GM19328 (cell line): ENCODE measurements around the gene PMM1.
"Not testable (repeated sequence)": the region's sequence is repeated elsewhere in the genome, so short reads cannot be mapped to it uniquely, and the experiment has no call there.

Experiments
- ATAC-seq: cut with Tn5 transposase; IDR thresholded peaks from one replicate; pipeline ENCODE4 v1.9.1; 2021; ENCODE audit warnings: mild to moderate bottlenecking, moderate library complexity; ENCODE audit not compliant: unreplicated experiment

Gene PMM1

GRCh38 chr22:41597635-41597953 is 8.0 kb upstream of the PMM1 start:
- ATAC-seq = no peak

GRCh38 chr22:41596776-41597634 is 7.4 kb upstream of the PMM1 start:
- no peak for ATAC-seq

GRCh38 chr22:41595703-41596102 is 6.1 kb upstream of the PMM1 start:
- no peak for ATAC-seq

- not testable (repeated sequence) for ATAC-seq
Observed at GRCh38 chr22:41593336-41593960, 3.8 kb upstream of the PMM1 start.

GRCh38 chr22:41587347-41587723 is 2.3 kb downstream of the PMM1 start:
- no peak for ATAC-seq

GRCh38 chr22:41585898-41586297 is 3.7 kb downstream of the PMM1 start:
- no peak for ATAC-seq

GRCh38 chr22:41584881-41585280 is 4.8 kb downstream of the PMM1 start:
- ATAC-seq = no peak

- ATAC-seq = no peak
Observed at GRCh38 chr22:41582694-41583093, 6.9 kb downstream of the PMM1 start.

- ATAC-seq = no peak
Observed at GRCh38 chr22:41579997-41580355, 9.7 kb downstream of the PMM1 start.

GRCh38 chr22:41579297-41579996 is 10.2 kb downstream of the PMM1 start:
- ATAC-seq = no peak

- no peak for ATAC-seq
Observed at GRCh38 chr22:41578818-41579217, 10.8 kb downstream of the PMM1 start.

- ATAC-seq = no peak
Observed at GRCh38 chr22:41578114-41578513, 11.5 kb downstream of the PMM1 start.

- no peak for ATAC-seq
Observed at GRCh38 chr22:41576877-41577276, 12.8 kb downstream of the PMM1 start.

- ATAC-seq = no peak
Observed at GRCh38 chr22:41575533-41575932, 14.1 kb downstream of the PMM1 start.

- no peak for ATAC-seq
Observed at GRCh38 chr22:41574847-41575381, 14.7 kb downstream of the PMM1 start.

- ATAC-seq = no peak
Observed at GRCh38 chr22:41573677-41574076, 16.0 kb downstream of the PMM1 start.

GRCh38 chr22:41572305-41572704 is 17.3 kb downstream of the PMM1 start:
- ATAC-seq = not testable (repeated sequence)

GRCh38 chr22:41571786-41572185 is 17.9 kb downstream of the PMM1 start:
- ATAC-seq = no peak

- ATAC-seq = no peak
Observed at GRCh38 chr22:41570221-41570620, 19.4 kb downstream of the PMM1 start.

GRCh38 chr22:41568811-41569210 is 20.8 kb downstream of the PMM1 start:
- no peak for ATAC-seq

- no peak for ATAC-seq
Observed at GRCh38 chr22:41567512-41567768, 22.2 kb downstream of the PMM1 start.

GRCh38 chr22:41565403-41566054 is 24.1 kb downstream of the PMM1 start:
- ATAC-seq = no peak
